HG03280 (cell line): Measurements from ENCODE around the gene FAHD2A.
"Not testable (repeated sequence)": the region's sequence is repeated elsewhere in the genome, so short reads cannot be mapped to it uniquely, and the experiment has no call there.

ENCODE experiments used
- ATAC-seq: cut with Tn5 transposase; IDR thresholded peaks from one replicate; pipeline ENCODE4 v1.9.1; 2021; ENCODE audit warnings: mild to moderate bottlenecking, moderate library complexity; ENCODE audit not compliant: unreplicated experiment

FAHD2A gene, protein sequence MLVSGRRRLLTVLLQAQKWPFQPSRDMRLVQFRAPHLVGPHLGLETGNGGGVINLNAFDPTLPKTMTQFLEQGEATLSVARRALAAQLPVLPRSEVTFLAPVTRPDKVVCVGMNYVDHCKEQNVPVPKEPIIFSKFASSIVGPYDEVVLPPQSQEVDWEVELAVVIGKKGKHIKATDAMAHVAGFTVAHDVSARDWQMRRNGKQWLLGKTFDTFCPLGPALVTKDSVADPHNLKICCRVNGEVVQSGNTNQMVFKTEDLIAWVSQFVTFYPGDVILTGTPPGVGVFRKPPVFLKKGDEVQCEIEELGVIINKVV

DNA sequence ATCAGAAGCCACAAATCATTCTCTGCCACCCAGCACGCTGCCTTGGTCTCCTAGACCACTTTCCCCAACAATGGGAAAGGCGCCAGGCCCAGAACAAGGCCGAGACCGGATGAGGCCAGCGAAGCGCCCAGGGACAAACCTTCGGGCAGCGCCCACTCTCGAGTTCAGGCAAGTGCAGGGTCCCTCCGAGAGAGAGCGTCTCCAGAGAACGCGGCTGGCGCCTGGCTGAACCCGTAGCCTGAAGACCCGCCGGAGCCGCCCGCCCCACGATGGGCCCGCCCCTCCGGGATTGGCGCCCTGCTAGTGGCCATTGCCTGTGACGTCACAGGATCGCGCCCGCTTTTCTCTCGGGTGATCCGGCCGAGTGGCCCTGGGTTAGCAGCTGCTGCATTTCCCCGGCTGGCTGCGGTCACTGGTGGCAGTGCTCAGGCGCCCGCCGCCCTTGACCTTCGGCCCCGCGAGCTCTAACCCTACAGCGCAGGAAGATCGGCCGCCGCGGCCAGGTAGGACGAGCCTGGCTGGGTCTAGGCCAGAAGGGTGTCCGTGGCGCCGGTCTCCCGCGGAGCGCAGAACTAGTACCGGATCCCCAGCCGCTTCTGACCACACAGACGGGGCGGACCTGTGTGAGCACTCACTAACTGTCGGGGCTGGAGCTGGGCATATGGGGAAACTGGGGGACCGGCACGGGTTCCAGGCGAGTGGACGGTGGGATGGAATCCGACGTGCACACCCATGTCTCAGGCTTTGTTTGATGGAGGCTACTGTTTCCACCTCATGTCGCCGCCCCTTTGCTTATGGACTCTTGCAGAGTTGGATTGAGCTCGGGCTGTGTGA is at the start of gene FAHD2A:
Gene FAHD2A, plus strand, starts transcription at position 339 of the 834 bp plus-strand sequence. CDS start 2,851 bp downstream, outside the sequence.
- peak; percentile 96 for ATAC-seq

DNA sequence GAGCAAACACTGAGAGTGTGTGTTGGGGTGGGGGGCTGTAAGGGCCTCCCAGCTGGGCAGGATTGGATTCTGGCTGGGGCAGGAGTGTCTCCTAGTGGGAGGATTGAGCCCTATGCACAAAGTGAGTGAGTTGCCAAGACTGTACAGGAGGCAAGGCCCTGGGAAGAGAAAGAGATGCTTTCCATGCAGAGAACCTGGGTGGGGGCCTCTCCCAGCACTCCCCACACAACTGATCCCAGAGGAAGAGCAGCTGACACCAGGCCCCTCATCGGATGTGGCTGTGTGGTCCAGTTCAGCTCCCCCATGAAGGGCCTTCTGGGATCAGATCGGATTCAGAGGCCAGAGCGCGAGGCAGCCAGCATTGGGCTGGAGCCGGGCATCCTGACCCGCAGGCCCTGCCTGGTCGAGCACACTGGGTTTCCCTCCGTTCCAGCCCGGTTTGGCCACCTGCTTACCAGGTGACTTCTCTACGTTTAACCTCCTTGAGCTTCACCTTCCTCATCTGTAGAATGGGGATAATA is 49.4 kb upstream of the FAHD2A start:
- no peak for ATAC-seq

DNA sequence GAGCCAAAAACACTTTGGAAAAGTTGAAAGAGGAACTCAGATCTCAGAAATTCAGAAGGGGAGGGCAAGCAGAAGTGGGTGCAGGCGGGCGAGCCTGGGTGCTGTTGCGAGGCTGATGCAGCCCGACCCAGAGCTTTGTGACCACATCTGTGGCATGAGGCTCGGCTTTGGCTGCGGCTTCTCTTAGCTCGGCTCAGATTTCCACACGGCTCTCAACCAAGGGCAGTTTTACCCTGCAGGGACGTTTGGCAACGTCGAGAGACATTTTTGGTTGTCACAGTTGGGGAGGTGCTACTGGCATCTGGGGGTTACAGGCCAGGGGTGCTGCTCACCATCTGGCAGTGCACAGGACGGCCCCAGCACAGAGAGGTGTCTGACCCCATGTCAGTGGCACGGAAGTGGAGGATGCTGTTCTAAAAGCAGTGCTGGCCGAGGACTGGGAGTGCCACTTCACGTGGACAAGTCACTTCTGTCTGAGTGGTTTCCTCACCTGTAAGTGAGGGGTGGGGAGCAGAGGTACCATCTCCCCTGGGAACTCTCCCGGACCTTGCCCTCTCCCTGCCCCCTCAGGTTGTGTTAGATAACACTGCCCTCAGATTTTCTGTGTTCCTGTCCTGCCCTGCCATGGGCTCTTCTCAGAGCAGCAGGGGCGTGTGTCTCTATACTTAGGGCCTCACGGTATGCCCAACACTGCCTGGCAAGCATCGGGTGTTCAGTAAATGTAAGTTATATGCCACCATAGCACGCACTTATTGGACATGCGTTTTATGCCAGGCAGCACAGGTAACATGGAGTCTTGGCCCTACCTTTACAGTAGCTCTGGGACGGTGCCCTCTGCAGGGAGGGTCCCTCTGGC is 48.7 kb upstream of the FAHD2A start:
- no peak for ATAC-seq

- no peak for ATAC-seq
Measured at GRCh38 chr2:95354469-95354901, 48.0 kb upstream of the FAHD2A start.

GRCh38 chr2:95354925-95355324 is 47.6 kb upstream of the FAHD2A start:
- ATAC-seq: no peak

- ATAC-seq: not testable (repeated sequence)
Measured at GRCh38 chr2:95355486-95355885, 47.0 kb upstream of the FAHD2A start.

DNA sequence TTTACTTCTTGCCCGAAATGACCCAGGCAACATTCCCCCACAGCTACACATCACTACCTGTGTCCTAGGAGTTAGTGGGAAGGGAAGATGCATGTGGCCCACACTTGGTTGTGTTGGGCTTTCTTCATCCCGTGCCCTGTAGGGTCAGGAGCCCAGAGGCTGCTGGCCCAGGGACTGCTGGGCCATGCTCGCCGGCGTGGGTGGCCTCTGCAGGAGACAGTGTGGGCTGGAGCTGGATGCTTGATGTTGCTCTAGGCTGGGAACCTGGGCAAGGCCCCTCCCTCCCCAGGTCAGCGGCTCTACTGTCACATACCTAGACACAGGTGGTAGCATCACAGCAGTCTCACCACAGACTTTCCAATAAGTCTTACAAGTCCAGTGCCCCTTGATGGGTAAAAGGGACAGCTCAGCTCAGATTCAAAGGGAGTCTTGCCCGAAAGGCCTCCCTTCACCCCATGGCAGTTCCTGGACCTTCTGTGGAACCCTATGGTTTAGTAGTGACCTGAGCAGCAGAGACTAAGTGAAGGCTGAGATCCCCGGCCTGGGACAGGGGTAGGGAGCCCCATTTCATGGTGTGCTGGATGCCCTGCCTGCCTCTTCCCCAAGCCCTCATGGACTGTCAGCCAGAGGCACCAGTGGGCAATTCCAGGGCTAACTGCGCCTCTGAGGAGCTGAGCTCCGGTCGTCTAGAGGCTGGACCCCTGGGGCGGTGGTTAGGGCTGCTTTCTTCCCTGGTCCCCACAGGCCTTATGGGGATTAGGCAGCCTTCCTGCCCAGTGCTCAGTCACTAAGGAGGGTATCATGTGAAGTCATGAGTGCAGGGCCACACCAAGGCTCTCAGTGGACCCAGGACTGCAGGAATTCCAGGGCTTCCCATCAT is 45.4 kb upstream of the FAHD2A start:
- ATAC-seq: no peak

- no peak for ATAC-seq
Measured at GRCh38 chr2:95357717-95358280, 44.7 kb upstream of the FAHD2A start.

DNA sequence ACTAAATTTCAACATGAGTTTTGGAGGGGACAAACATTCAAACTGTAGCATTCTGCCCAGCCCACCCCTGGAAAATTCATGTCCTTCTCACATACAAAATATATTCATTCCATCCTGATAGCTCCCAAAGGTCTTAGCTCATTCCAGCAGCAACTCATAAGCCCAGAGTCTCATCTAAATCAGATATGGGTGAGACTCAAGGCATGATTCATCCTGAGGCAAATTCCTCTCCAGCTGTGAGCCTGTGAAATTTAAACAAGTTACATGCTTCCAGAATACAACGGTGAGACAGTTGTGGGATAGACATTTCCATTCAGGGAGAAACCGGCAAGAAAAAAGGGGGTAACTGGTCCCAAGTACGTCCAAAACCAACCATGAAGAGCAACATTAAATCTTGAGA is 43.5 kb upstream of the FAHD2A start:
- no peak for ATAC-seq

DNA sequence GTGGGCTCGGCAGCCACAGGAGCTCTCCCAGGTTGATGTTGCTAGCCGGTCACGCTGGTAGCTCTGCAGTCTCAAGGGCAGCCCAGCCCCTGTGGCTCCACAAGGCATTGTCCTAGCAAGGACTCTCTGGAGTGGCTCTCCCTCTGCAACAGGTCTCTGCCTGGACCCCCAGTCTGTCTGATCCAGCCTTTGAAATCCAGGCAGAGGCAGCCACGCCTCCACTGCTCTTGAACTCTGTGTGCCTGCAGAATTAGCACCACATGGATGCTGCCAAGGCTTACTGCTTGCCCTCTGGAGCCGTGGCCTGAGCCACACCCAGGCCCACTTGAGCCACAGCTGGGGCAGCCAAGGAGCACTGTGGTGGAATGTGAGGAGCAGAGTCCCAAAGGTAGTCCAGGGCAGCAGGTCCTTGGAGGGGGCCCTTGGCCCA is 43.0 kb upstream of the FAHD2A start:
- ATAC-seq: no peak

DNA sequence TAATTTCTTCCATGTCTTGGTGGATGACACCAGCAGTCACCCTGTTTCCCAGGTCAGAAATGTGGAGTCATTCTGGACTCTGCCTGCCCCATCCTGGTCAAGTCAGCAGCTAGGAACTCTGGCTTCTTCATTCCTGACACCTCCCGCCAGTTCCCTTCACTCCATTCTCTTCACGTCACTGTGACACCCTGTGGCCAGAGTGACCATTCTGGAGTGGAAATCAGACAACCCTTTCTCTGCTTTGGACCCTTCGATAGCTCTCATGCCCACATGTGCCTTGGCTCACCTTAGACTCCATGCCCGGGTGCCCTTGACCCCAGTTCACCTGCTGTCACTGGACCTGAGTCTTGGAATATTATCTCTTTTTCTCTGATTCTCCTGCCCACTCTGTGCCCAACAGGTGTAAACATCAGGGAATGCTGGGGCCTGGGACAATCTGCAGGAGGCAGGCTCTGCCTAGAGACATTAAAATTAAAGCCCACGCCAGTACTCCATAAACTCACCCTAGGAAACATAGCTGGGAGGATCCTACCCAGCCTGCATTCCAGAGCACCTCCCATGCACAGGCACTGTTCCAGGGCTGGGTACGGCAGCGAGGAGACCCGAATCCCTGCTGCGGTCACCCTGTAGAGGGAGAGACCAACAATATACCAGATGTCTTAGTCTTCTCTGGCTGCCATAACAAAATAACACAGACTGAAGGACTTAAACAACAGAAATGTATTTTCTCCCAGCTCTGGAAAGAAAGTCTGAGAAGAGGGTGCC is 41.1 kb upstream of the FAHD2A start:
- ATAC-seq: no peak

DNA sequence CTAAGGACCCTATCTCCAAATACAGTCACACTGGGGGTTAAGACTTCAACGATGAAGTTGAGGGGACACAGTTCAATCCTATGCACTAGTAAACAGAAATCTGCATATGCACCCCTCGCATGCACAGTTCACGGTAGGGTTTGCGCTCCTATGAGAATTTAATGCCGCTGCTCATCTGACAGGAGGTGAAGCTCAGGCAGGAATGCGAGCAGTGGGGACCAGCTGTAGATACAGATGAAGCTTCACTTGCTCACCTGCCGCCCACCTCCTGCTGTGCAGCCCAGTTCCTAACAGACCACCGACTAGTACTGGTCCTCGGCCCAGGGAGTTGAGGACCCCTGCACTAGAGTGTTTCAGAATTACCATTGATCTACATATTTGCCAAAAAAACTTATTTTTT is 40.0 kb upstream of the FAHD2A start:
- no peak for ATAC-seq

GRCh38 chr2:95366514-95366913 is 36.0 kb upstream of the FAHD2A start:
- ATAC-seq: no peak

DNA sequence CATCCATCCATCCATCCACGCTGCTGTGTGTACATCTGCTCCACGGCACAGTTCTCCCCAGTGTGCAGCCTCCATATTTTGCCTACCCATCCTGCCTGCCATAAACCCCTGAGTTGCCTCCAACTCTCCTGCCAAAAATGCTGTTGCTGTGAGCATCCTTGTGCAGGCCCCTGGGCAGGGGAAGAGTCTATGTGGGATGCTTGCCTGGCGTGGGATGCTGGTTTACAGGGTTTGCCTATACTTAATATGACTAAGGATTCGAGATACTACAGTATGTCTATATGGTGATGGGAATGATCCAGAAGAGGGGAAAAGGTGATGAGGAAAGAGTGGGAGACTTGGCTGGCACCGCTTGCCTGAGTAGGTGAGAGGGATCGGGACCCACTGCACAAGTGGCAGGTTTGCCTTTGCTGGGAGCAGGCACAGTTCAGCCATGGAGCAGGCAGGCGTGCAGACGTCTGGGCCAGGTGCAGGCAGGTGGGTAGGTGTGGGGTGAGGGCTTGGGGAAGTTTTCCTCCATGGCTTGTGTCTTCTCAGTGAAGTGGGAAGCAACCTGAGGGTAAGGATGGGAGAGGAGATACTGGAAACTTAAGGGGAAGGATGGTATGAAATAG is 30.2 kb upstream of the FAHD2A start:
- no peak for ATAC-seq

DNA sequence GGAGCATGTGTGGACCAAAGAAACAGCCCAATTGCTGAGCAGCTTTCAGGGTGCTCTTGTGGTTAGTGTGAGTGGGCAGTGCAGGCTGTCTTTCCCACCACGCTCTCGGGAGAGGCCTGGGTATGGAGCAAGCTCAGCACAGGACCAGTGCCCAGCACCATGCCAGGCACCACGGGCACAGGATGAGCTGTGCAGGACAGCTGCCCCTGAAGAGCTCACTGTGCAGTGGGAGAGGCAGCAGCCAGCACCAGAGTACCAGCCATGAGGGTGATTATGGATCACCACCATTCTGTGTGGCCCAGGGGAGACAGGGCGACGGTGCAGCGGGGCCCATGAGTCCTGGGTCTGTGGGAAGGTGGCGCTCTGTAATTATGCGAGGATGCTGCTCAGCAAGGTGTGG is 29.7 kb upstream of the FAHD2A start:
- ATAC-seq: no peak

GRCh38 chr2:95374029-95374428 is 28.5 kb upstream of the FAHD2A start:
- no peak for ATAC-seq

DNA sequence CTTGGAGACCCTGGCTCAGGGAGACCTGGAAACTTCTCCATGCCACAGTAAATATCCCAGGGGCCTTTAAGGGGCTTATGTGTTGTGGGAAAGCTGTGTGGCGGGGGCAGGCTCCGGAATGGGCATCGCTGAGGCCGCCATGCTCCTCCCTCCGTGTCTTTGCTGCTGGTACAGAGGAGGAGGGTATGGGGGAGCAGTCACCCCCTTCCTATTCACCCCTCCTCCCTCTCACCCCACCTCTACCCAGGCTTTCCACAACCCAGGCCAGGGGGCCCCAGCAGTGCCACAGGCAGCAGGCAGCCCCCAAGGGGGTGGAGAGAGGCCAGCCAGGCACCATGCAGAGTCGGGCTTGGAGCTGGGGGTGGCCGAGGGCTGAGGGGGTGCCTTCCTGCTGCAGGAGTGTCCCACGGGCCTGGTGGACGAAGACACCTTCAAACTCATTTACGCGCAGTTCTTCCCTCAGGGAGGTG is 28.0 kb upstream of the FAHD2A start:
- no peak for ATAC-seq

DNA sequence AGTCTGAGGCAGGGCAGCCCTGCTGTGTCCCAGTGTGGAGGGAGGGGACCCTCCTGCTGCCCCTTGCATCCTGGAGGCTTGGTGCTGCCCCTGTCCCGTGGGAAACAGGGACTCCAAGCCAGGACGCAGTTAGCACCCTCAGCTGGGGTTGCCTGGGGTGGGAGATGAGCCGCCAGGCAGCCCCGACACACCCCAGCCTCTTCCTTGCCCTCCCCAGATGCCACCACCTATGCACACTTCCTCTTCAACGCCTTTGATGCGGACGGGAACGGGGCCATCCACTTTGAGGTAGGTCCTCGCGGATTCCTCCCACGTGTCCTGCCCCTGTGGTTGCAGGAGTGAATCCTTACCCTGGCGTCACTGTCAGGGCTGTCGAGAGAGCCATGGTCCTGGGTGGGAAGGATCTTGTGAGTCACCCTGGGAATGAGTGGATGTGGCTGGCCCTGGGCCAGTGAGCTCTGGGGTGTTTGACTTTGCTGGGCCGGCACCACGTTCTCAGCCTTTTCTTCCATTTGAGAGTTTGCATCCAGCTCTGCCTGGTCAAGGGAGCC is 27.5 kb upstream of the FAHD2A start:
- no peak for ATAC-seq
